HepG2 (cell line): ENCODE results near the gene DOCK2. TPM values are rescaled to one million over a fixed set of nuclear protein-coding genes. Genes with fewer than 3 reads are reported as not detected.

Source experiments
- ATAC-seq: fragments of 200-7000 bp; cut with Tn5 transposase; 3 replicates; pipeline ENCODE4 v1.9.1; 2020; ENCODE audit warnings: mild to moderate bottlenecking, moderate library complexity
- BruUV-seq: library from RNA; stranded (reverse); fragments of 400-500 nt; replicated peaks from 2 replicates; lab custom pipeline; 2021; lab: Mats Ljungman, UMichigan
- CTCF ChIA-PET: fragments of 300-600 bp; formaldehyde crosslinking; extraction: SDS; loops from one replicate; lab custom pipeline; 2021; ENCODE audit warnings: low total read pairs, inconsistent platforms, low intra/inter-chr PET ratio; lab: Yijun Ruan, JAX
- POLR2A ChIA-PET: fragments of 350-600 bp; sonication (Branson Sonifier 250); formaldehyde crosslinking; loops from one replicate; lab custom pipeline; 2020; ENCODE audit warnings: antibody characterized with exemption, inconsistent platforms; lab: Yijun Ruan, JAX
- DNase-seq: peaks from one replicate; pipeline ENCODE4 v3.0.0-alpha.2; 2015; ENCODE audit warnings: low spot score
- FAIRE-seq: peaks from 3 replicates; lab custom pipeline; 2011; peaks lifted over from hg19 to GRCh38; lab: Jason Lieb, UNC
- H2AFZ ChIP-seq: one replicate; pipeline ENCODE4 v1.6.1; 2011; ENCODE audit warnings: low read length, inconsistent platforms
- H3K27ac ChIP-seq: fragments of 300-600 bp; 3 replicates; pipeline ENCODE4 v1.8.0; 2011; ENCODE audit warnings: mixed run types, mild to moderate bottlenecking, mixed read lengths, low read length, inconsistent platforms; ENCODE audit not compliant: insufficient read depth; ENCODE audit errors: extremely low read length
- H3K27me3 ChIP-seq, 2 experiments: fragments of 200-600 bp in 1 of 2; 2 replicates in 1 of 2; 3 replicates in 1 of 2; pipeline versions ENCODE4 v1.6.0 to v1.8.0; 2011; ENCODE audit warnings: low read length in 2 of 2, mild to moderate bottlenecking in 2 of 2, moderate library complexity in 2 of 2, inconsistent platforms in 1 of 2; ENCODE audit not compliant: insufficient read depth in 2 of 2, control insufficient read depth in 1 of 2
- H3K36me3 ChIP-seq, 2 experiments: fragments of 200-600 bp in 1 of 2; replicated peaks in 1 of 2; 2 replicates in 1 of 2; 3 replicates in 1 of 2; pipeline versions ENCODE4 v1.5.1 to v1.8.0; 2011; ENCODE audit warnings: low read length in 2 of 2, inconsistent platforms in 1 of 2; ENCODE audit not compliant: insufficient read depth in 2 of 2, control insufficient read depth in 1 of 2
- H3K4me1 ChIP-seq: 2 replicates; pipeline ENCODE4 v1.5.1; 2012; ENCODE audit warnings: low read length, inconsistent platforms; ENCODE audit not compliant: insufficient read depth
- H3K4me2 ChIP-seq: 2 replicates; pipeline ENCODE4 v1.6.0; 2011; ENCODE audit warnings: low read depth, low read length, inconsistent platforms
- H3K4me3 ChIP-seq, 3 experiments: fragments of 200-600 bp in 1 of 3; sonication (generic), shearing (Covaris generic) in 1 of 3; replicated peaks in 1 of 3; 2 replicates each; pipeline ENCODE4 v1.5.1; 2011 to 2016; ENCODE audit warnings: low read length in 3 of 3, inconsistent platforms in 2 of 3, low read depth in 2 of 3, mild to moderate bottlenecking in 2 of 3, control low read depth in 1 of 3, mixed read lengths in 1 of 3; ENCODE audit not compliant: insufficient read depth in 1 of 3
- H3K79me2 ChIP-seq: one replicate; pipeline ENCODE4 v1.6.1; 2011; ENCODE audit warnings: low read length, inconsistent platforms; ENCODE audit not compliant: insufficient read depth
- H3K9ac ChIP-seq: 2 replicates; pipeline ENCODE4 v1.6.0; 2011; ENCODE audit warnings: mild to moderate bottlenecking, low read depth, low read length, inconsistent platforms; ENCODE audit not compliant: insufficient read depth
- H3K9me3 ChIP-seq: 2 replicates; pipeline ENCODE4 v1.5.1; 2012; ENCODE audit warnings: mild to moderate bottlenecking, low read length
- H4K20me1 ChIP-seq: 2 replicates; pipeline ENCODE4 v1.6.0; 2011; ENCODE audit warnings: inconsistent platforms, mild to moderate bottlenecking, low read length, moderate library complexity; ENCODE audit not compliant: insufficient read depth
- CEBPB ChIP-seq: IDR thresholded peaks from 2 replicates; pipeline ENCODE4 v1.6.1; 2011; ENCODE audit warnings: low read depth, low read length, improper control_type of control experiment, borderline replicate concordance
- DMAP1 ChIP-seq: IDR thresholded peaks from 2 replicates; pipeline ENCODE4 v1.6.1; 2016
- GATAD2A ChIP-seq: IDR thresholded peaks from 2 replicates; pipeline ENCODE4 v1.6.1; 2016
- KDM5B ChIP-seq: sonication (generic); formaldehyde crosslinking; IDR thresholded peaks from 2 replicates; pipeline ENCODE4 v1.4.0; 2020; ENCODE audit warnings: missing genetic modification reagents, mild to moderate bottlenecking, borderline replicate concordance
- MTA3 ChIP-seq: sonication (generic); formaldehyde crosslinking; IDR thresholded peaks from 2 replicates; pipeline ENCODE4 v1.4.0; 2020; ENCODE audit warnings: missing genetic modification reagents
- MXI1 ChIP-seq: IDR thresholded peaks from 3 replicates; pipeline ENCODE4 v1.6.1; 2012; ENCODE audit warnings: low read depth, low read length, inconsistent platforms, borderline replicate concordance
- RBM39 ChIP-seq: fragments of 200-400 bp; formaldehyde crosslinking; IDR thresholded peaks from one replicate; pipeline ENCODE4 v1.6.1; 2018; ENCODE audit warnings: antibody characterized with exemption, mild to moderate bottlenecking, low read depth, low read length; ENCODE audit not compliant: poor library complexity, severe bottlenecking
- TCF7L2 ChIP-seq: IDR thresholded peaks from 2 replicates; pipeline ENCODE4 v1.6.1; 2011; ENCODE audit warnings: mild to moderate bottlenecking, low read depth, low read length, moderate library complexity
- TERF1 ChIP-seq: sonication (generic); formaldehyde crosslinking; IDR thresholded peaks from 2 replicates; pipeline ENCODE4 v1.8.0; 2022; ENCODE audit warnings: mild to moderate bottlenecking, missing genetic modification reagents, moderate library complexity
- ZFX ChIP-seq: sonication (generic); formaldehyde crosslinking; IDR thresholded peaks from 2 replicates; pipeline ENCODE4 v1.4.0; 2020; ENCODE audit warnings: mild to moderate bottlenecking, low read depth, missing genetic modification reagents, moderate library complexity
- ZNF878 ChIP-seq: sonication (generic); formaldehyde crosslinking; IDR thresholded peaks from 2 replicates; pipeline ENCODE4 v1.8.1; 2023; ENCODE audit warnings: mild to moderate bottlenecking, missing genetic modification reagents, moderate library complexity
- WGBS: methylation state at CpG from one replicate; pipeline ENCODE4 v1.1.6; 2017; ENCODE audit warnings: low lambda C conversion rate; 5-methylcytosine and 5-hydroxymethylcytosine counted together
- in situ Hi-C: cut with HindIII; loops from 2 replicates; pipeline ENCODE4 v1.10.0; 2017; ENCODE audit warnings: low pct_unique_long_range_greater_than_20kb; ENCODE audit not compliant: extremely low pct_ligation_motif_present
- intact Hi-C: fragments of 100-400 bp; cut with micrococcal nuclease; formaldehyde crosslinking; loops from one replicate; pipeline ENCODE4 v1.10.0; 2022; ENCODE audit not compliant: unreplicated experiment
- polyA plus RNA-seq, 8 experiments: library from polyadenylated mRNA; depleted of rRNA in 3 of 8; stranded (reverse) in 7 of 8; unstranded in 1 of 8; fragments of >200 nt; fragmentation: Illumina TruSeq in 4 of 8; extraction: Trizol in 4 of 8; gene quantifications; 2 replicates each; pipeline versions ENCODE4 v1.2.1 to v1.2.3, GENCODE V29; 2011 to 2016; ENCODE audit warnings: low read depth in 4 of 8, missing spikeins in 1 of 8, mixed read lengths in 1 of 8; ENCODE audit not compliant: insufficient read depth in 1 of 8
- total RNA-seq, 5 experiments: library from RNA; depleted of rRNA; stranded (reverse); fragments of >200 nt; fragmentation: Illumina TruSeq; extraction: Trizol; gene quantifications; 2 replicates each; pipeline ENCODE4 v1.2.3, GENCODE V29; 2016; ENCODE audit warnings: low read depth in 1 of 5
- TF ChIP-seq, protein P1 (sequence below): sonication (generic); formaldehyde crosslinking; IDR thresholded peaks from 2 replicates; pipeline ENCODE4 v1.4.0; 2020; ENCODE audit warnings: missing genetic modification reagents, mild to moderate bottlenecking, borderline replicate concordance
- TF ChIP-seq, protein P2 (sequence below): IDR thresholded peaks from 2 replicates; pipeline ENCODE4 v1.6.1; 2012; ENCODE audit warnings: low read depth, low read length, improper control_type of control experiment

The DOCK2 gene
- total and polyA plus RNA-seq, 2 of the 13 experiments (the other 11 are each of a cell fraction or from before 2014, with no cell fraction given), result not detected

- Histone ChIP-seq H3K36me3 (no peaks in the 10 kb centered on the region), H2AFZ (no peak overlapping the region), H3K9me3 (no peaks in the 10 kb centered on the region), H3K4me2 (no peak overlapping the region), H3K79me2 (no peaks in the 10 kb centered on the region)
- in situ Hi-C loops, result no loop called here
- CTCF ChIA-PET, result no interaction called here
- TF ChIP-seq, protein P1, sequence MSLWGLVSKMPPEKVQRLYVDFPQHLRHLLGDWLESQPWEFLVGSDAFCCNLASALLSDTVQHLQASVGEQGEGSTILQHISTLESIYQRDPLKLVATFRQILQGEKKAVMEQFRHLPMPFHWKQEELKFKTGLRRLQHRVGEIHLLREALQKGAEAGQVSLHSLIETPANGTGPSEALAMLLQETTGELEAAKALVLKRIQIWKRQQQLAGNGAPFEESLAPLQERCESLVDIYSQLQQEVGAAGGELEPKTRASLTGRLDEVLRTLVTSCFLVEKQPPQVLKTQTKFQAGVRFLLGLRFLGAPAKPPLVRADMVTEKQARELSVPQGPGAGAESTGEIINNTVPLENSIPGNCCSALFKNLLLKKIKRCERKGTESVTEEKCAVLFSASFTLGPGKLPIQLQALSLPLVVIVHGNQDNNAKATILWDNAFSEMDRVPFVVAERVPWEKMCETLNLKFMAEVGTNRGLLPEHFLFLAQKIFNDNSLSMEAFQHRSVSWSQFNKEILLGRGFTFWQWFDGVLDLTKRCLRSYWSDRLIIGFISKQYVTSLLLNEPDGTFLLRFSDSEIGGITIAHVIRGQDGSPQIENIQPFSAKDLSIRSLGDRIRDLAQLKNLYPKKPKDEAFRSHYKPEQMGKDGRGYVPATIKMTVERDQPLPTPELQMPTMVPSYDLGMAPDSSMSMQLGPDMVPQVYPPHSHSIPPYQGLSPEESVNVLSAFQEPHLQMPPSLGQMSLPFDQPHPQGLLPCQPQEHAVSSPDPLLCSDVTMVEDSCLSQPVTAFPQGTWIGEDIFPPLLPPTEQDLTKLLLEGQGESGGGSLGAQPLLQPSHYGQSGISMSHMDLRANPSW (CRISPR knock-in tag), result no peak
- TF ChIP-seq GATAD2A (CRISPR knock-in tag), result no peak
- TF ChIP-seq, all 625 proteins: peak for 0
- no peaks in the 10 kb centered on the region for H3K27me3 ChIP-seq
- DNase-seq, result no peak
- no peaks in the 10 kb centered on the region for H3K4me1 ChIP-seq
- no peak overlapping the region for H3K27ac ChIP-seq
- H3K9ac ChIP-seq, result no peak overlapping the region
- BruUV-seq, result no TSS peak
- WGBS, result 25% methylated on average over 5 of the region's 5 CpGs
- POLR2A ChIA-PET, result no interaction called here
- no peak overlapping the region for H3K4me3 ChIP-seq
- no peak for ATAC-seq
- intact Hi-C loops, result no loop called here
- H4K20me1 ChIP-seq, result no peaks in the 10 kb centered on the region
- no peak for FAIRE-seq
These were observed 273.3 kb downstream of the DOCK2 start for GRCh38 chr5:169910393-169910792.

DNA sequence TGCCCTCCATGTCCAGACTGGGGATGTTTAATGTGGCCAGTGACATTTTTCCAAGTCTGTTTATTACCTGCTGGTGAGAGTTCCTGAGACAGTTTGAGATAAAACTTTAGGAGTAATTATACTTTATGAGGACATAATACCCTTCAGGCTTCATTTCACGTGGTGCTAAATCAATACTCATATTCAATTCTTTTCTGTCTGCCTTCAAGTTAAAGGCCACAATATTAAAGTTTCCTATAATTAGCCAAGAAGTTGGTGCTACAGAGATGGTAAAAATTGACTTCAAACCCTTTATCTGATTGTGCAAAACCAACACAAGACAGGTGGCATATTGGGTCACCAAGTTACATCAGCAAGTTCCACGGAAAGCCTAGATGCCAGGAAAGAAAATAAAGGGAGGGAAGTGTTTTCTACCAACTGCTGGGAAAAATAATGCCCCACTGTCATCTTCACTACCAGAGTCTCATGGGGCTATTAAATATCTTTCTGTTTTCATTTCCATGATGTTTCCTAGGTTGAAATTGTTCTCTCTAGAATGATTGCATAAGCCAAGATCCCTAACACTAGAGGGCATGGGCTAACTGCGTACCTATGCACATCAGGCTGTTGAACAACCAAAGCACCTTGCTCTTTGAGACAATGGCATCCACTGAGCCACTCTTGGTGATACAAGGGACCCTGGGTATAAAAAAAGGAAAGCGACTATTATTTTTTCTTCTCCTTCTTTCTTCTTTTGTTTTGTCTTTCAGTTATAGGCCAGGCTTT lies 274.6 kb downstream of the DOCK2 start:
- 1% methylated on average over 4 of the region's 4 CpGs for WGBS
- H3K4me3 ChIP-seq, result no peak overlapping the region
- no peak for ATAC-seq

More for the DNA sequence above, 274.6 kb downstream of the DOCK2 start:
- H3K36me3 ChIP-seq, result no peaks in the 10 kb centered on the region
- CTCF ChIA-PET, result no interaction called here
- in situ Hi-C loops, result no loop called here
- DNase-seq (no peak), FAIRE-seq (no peak)
- no peak overlapping the region for H3K27ac ChIP-seq
- intact Hi-C loops, result no loop called here
- no peak overlapping the region for H3K9ac ChIP-seq
- H4K20me1 ChIP-seq, result no peaks in the 10 kb centered on the region
- no peaks in the 10 kb centered on the region for H3K4me1 ChIP-seq
- H3K27me3 ChIP-seq, result no peaks in the 10 kb centered on the region
- no peak overlapping the region for H2AFZ ChIP-seq
- no peak overlapping the region for H3K4me2 ChIP-seq
- TF ChIP-seq, protein P2, sequence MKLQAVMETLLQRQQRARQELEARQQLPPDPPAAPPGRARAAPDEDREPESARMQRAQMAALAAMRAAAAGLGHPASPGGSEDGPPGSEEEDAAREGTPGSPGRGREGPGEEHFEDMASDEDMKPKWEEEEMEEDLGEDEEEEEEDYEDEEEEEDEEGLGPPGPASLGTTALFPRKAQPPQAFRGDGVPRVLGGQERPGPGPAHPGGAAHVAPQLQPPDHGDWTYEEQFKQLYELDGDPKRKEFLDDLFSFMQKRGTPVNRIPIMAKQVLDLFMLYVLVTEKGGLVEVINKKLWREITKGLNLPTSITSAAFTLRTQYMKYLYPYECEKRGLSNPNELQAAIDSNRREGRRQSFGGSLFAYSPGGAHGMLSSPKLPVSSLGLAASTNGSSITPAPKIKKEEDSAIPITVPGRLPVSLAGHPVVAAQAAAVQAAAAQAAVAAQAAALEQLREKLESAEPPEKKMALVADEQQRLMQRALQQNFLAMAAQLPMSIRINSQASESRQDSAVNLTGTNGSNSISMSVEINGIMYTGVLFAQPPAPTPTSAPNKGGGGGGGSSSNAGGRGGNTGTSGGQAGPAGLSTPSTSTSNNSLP, result no peak
- no peak for TF ChIP-seq ZFX (CRISPR knock-in tag)
- TF ChIP-seq RBM39, result no peak
- no peak for TF ChIP-seq ZNF878
- TF ChIP-seq DMAP1, result no peak
- TF ChIP-seq KDM5B (CRISPR knock-in tag), result no peak
- no peak for TF ChIP-seq TCF7L2
- no peak for TF ChIP-seq CEBPB
- TF ChIP-seq MXI1, result no peak
- TF ChIP-seq MTA3 (CRISPR knock-in tag), result no peak
- no peak for TF ChIP-seq TERF1 (CRISPR knock-in tag)
- BruUV-seq, result no TSS peak
- POLR2A ChIA-PET, result no interaction called here
- H3K79me2 ChIP-seq, result no peaks in the 10 kb centered on the region
- H3K9me3 ChIP-seq, result no peaks in the 10 kb centered on the region
